Trophoblast cell (in vitro differentiated cells and primary cell): Measurements from ENCODE around the gene PPP1R14B.
A peak's percentile ranks its signal among the peaks of the same experiment; 100 is the strongest.

Experiments
- DNase-seq, 2 donors: peaks; one replicate each; pipeline ENCODE4 v3.0.0-alpha.2; 2016
- H2AFZ ChIP-seq: 2 replicates; pipeline ENCODE4 v1.6.1; 2013; ENCODE audit warnings: low read length, moderate library complexity, mild to moderate bottlenecking; ENCODE audit not compliant: insufficient read depth, poor library complexity
- H2AK5ac ChIP-seq: 2 replicates; pipeline ENCODE4 v1.6.1; 2013; ENCODE audit warnings: mild to moderate bottlenecking, low read length
- H2BK120ac ChIP-seq: 2 replicates; pipeline ENCODE4 v1.6.1; 2013; ENCODE audit warnings: low read length, mild to moderate bottlenecking, moderate library complexity; ENCODE audit not compliant: insufficient read depth, poor library complexity
- H2BK12ac ChIP-seq: 2 replicates; pipeline ENCODE4 v1.6.1; 2013; ENCODE audit warnings: mild to moderate bottlenecking, low read length, moderate library complexity
- H2BK5ac ChIP-seq: 2 replicates; pipeline ENCODE4 v1.6.1; 2013; ENCODE audit warnings: low read length, low read depth, moderate library complexity, mild to moderate bottlenecking; ENCODE audit not compliant: poor library complexity
- H3K14ac ChIP-seq: 2 replicates; pipeline ENCODE4 v1.6.1; 2013; ENCODE audit warnings: mild to moderate bottlenecking, low read length
- H3K18ac ChIP-seq: 2 replicates; pipeline ENCODE4 v1.6.1; 2013; ENCODE audit warnings: mild to moderate bottlenecking, low read length
- H3K23ac ChIP-seq: 2 replicates; pipeline ENCODE4 v1.6.1; 2013; ENCODE audit warnings: low read length
- H3K27ac ChIP-seq: 2 replicates; pipeline ENCODE4 v1.5.1; 2013; ENCODE audit warnings: low read depth, mild to moderate bottlenecking, inconsistent platforms, low read length, moderate library complexity
- H3K27me3 ChIP-seq: 2 replicates; pipeline ENCODE4 v1.6.1; 2013; ENCODE audit warnings: inconsistent platforms, mild to moderate bottlenecking, low read length, moderate library complexity; ENCODE audit not compliant: insufficient read depth
- H3K36me3 ChIP-seq, 2 experiments: 1 replicate in 1 of 2; 2 replicates in 1 of 2; pipeline ENCODE4 v1.6.1; 2013; ENCODE audit warnings: low read length in 2 of 2, mild to moderate bottlenecking in 2 of 2, moderate library complexity in 1 of 2; ENCODE audit not compliant: insufficient read depth in 2 of 2, control insufficient read depth in 1 of 2
- H3K4ac ChIP-seq: 2 replicates; pipeline ENCODE4 v1.6.1; 2013; ENCODE audit warnings: low read depth, mild to moderate bottlenecking, low read length, moderate library complexity
- H3K4me1 ChIP-seq, 2 experiments: 1 replicate in 1 of 2; 2 replicates in 1 of 2; pipeline ENCODE4 v1.6.1; 2013; ENCODE audit warnings: low read length in 2 of 2, mild to moderate bottlenecking in 2 of 2, moderate library complexity in 1 of 2; ENCODE audit not compliant: insufficient read depth in 2 of 2, control insufficient read depth in 1 of 2
- H3K4me2 ChIP-seq: 2 replicates; pipeline ENCODE4 v1.6.1; 2013; ENCODE audit warnings: inconsistent platforms, mild to moderate bottlenecking, low read length, moderate library complexity
- H3K4me3 ChIP-seq: 2 replicates; pipeline ENCODE4 v1.5.1; 2013; ENCODE audit warnings: mild to moderate bottlenecking, low read depth, low read length, inconsistent platforms
- H3K79me1 ChIP-seq: one replicate; pipeline ENCODE4 v1.6.1; 2013; ENCODE audit warnings: low read length
- H3K79me2 ChIP-seq: 2 replicates; pipeline ENCODE4 v1.6.1; 2013; ENCODE audit warnings: low read length, mild to moderate bottlenecking; ENCODE audit not compliant: control insufficient read depth, insufficient read depth, poor library complexity
- H3K9ac ChIP-seq: 2 replicates; pipeline ENCODE4 v1.6.1; 2013; ENCODE audit warnings: mild to moderate bottlenecking, low read length
- H3K9me3 ChIP-seq: 2 replicates; pipeline ENCODE4 v1.6.1; 2013; ENCODE audit warnings: low read depth, mild to moderate bottlenecking, control low read depth, inconsistent platforms, low read length; ENCODE audit not compliant: insufficient read depth
- H4K12ac ChIP-seq: 2 replicates; pipeline ENCODE4 v1.6.1; 2013; ENCODE audit warnings: low read depth, mild to moderate bottlenecking, low read length, moderate library complexity
- H4K8ac ChIP-seq: 2 replicates; pipeline ENCODE4 v1.6.1; 2013; ENCODE audit warnings: low read depth, mild to moderate bottlenecking, low read length, moderate library complexity
- H4K91ac ChIP-seq: one replicate; pipeline ENCODE4 v1.6.1; 2013; ENCODE audit warnings: low read depth, mild to moderate bottlenecking, low read length, moderate library complexity
- WGBS: extraction: QIAGEN DNeasy Blood & Tissue Kit; methylation state at CpG from one replicate; pipeline ENCODE4 v1.1.7; 2013; ENCODE audit warnings: missing lambda C conversion rate; ENCODE audit not compliant: insufficient read length, insufficient coverage; ENCODE audit errors: extremely low coverage; 5-methylcytosine and 5-hydroxymethylcytosine counted together

PPP1R14B gene

DNA sequence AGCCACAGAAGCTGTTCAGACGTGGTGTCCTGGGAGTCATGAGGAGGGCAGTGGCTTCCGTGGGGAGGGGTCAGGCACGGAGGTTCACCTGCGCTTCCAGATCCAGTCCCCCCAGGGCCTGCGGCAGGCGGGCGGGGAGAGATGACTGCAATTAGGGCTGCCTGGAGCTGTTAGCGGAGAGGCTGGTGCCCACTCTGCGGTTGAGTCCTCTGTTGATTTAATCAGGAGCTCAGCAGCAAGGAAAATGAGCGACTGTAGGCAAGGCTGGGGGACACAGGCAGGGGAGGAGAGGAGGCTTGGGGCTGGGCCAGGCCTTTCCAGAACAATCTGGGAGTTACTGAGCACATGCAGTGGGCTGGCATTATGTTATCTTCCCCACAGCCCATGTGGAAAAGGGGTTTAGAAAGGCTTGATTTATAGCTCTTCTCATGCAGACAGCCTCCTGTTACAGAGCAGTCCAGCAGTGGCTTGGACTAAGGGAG is 17.7 kb upstream of the PPP1R14B start:
- Histone ChIP-seq H2BK5ac (no peak overlapping the region), H3K14ac (no peak overlapping the region), H3K18ac (peak overlapping the region; percentile 55), H4K91ac (no peak overlapping the region), H2AK5ac (no peak overlapping the region), H3K9me3 (peaks cover 2% of the 10 kb centered on the region), H4K12ac (no peak overlapping the region), H3K27ac (no peak overlapping the region), H3K23ac (no peak overlapping the region), H2BK12ac (no peak overlapping the region), H3K4me3 (no peak overlapping the region), H2BK120ac (no peak overlapping the region), H3K27me3 (no peaks in the 10 kb centered on the region), H3K4me1 (peaks cover 37 to 42% of the 10 kb centered on the region in 2 experiments), H2AFZ (no peak overlapping the region), H3K9ac (no peak overlapping the region), H3K79me1 (peaks cover 24% of the 10 kb centered on the region), H3K4ac (no peak overlapping the region), H3K4me2 (no peak overlapping the region), H3K79me2 (peaks cover 2% of the 10 kb centered on the region), H3K36me3 (peaks cover 69 to 71% of the 10 kb centered on the region in 2 experiments), H4K8ac (no peak overlapping the region)
- WGBS, result no CpG with 5 or more reads among the region's 10 CpGs
- no peak for DNase-seq

DNA sequence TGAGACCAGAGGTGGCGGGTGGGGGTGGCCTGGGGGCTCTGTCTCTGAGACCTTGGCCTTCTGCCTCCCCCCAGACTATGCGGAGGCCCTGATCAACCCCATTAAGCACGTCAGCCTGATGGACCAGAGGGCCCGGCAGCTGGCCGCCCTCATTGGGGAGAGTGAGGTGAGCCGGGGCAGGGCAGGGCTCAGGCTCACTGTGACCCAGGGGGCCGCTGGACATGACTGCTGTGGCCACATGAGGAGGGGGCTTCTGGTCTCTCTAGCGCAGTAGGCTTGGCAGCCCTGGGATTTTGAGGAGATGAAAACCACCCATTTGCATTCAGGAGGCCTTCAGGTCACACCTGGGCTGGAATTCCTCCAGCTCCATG is 17.2 kb upstream of the PPP1R14B start:
- H2BK12ac ChIP-seq, result peak overlapping the region; percentile 8
- peaks cover 74 to 75% of the 10 kb centered on the region in 2 experiments for H3K36me3 ChIP-seq
- peak overlapping the region; percentile 31 for H3K4ac ChIP-seq
- no peak overlapping the region for H3K4me3 ChIP-seq
- peak overlapping the region; percentile 17 for H2BK5ac ChIP-seq
- H2AFZ ChIP-seq, result no peak overlapping the region
- peak overlapping the region; percentile 13 for H2AK5ac ChIP-seq
- no peaks in the 10 kb centered on the region for H3K79me2 ChIP-seq
- H2BK120ac ChIP-seq, result peak overlapping the region; percentile 21
- WGBS, result no CpG with 5 or more reads among the region's 8 CpGs
- no peak overlapping the region for H4K12ac ChIP-seq
- H3K18ac ChIP-seq, result peak overlapping the region; percentile 55
- no peak overlapping the region for H4K8ac ChIP-seq
- peaks cover 2% of the 10 kb centered on the region for H3K9me3 ChIP-seq
- no peak overlapping the region for H3K9ac ChIP-seq
- no peak overlapping the region for H3K23ac ChIP-seq
- DNase-seq, result no peak
- no peak overlapping the region for H3K14ac ChIP-seq
- no peaks in the 10 kb centered on the region for H3K27me3 ChIP-seq
- peaks cover 19% of the 10 kb centered on the region for H3K79me1 ChIP-seq
- no peak overlapping the region for H3K27ac ChIP-seq
- H3K4me2 ChIP-seq, result no peak overlapping the region
- H4K91ac ChIP-seq, result peak overlapping the region; percentile 25
- peaks cover 35 to 39% of the 10 kb centered on the region in 2 experiments for H3K4me1 ChIP-seq

DNA sequence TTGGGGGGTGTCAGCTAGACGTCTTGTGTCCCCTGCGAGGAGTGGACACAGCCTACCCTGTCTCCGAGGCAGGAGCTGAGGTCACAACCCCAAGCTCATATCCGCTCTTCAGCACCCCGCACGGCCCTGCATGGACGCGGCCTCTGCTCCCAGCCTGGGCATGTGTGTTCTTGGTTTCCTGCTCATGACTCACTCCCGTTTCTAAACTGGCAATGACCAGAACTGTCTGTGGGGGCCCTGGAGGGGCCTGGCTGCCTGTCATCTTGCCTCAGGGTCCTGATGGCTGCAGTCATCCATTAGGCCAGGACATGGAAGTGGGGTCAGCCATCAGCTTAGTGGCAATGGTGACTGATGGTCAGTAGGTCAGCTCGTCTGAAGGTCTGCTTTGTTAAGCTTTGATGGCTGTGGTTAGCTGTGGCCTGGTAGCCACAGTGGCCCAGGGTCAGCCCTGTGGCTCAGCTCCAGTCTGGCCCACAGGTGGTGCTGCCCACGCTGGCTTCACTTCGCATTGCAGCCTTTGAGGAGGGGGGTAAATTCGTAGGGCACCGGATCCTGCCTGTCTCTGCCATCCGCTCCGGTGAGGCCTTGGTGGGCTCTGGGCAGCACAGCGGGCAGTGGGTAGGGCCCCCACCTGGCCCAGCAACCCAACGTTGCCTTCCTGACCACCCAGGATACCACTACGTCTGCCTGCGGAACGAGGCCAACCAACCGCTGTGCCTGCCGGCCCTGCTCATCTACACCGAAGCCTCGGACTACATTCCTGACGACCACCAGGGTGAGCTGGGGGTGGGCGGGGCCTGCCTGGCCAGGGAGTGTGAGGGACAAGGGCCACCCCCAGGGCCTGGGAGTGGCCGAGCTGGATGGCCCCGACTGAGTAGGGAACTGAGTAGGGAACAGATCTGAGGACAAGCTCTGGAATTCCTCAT is 16.5 kb upstream of the PPP1R14B start:
- no peak overlapping the region for H2AFZ ChIP-seq
- peaks cover 14% of the 10 kb centered on the region for H3K79me1 ChIP-seq
- no peak overlapping the region for H3K23ac ChIP-seq
- H3K4me2 ChIP-seq, result no peak overlapping the region
- peak overlapping the region; percentile 59 for H3K27ac ChIP-seq
- peak overlapping the region; percentile 10 for H2AK5ac ChIP-seq
- peaks cover 4% of the 10 kb centered on the region for H3K9me3 ChIP-seq
- peak overlapping the region; percentile 13 for H4K8ac ChIP-seq
- peaks cover 28 to 33% of the 10 kb centered on the region in 2 experiments for H3K4me1 ChIP-seq
- H3K14ac ChIP-seq, result peak overlapping the region; percentile 15
- no peak overlapping the region for H3K4me3 ChIP-seq
- H2BK12ac ChIP-seq, result peak overlapping the region; percentile 24
- H2BK5ac ChIP-seq, result no peak overlapping the region
- peak overlapping the region; percentile 25 for H4K91ac ChIP-seq
- H2BK120ac ChIP-seq, result no peak overlapping the region
- H3K4ac ChIP-seq, result peak overlapping the region; percentile 1
- H3K27me3 ChIP-seq, result no peaks in the 10 kb centered on the region
- H4K12ac ChIP-seq, result no peak overlapping the region
- no peaks in the 10 kb centered on the region for H3K79me2 ChIP-seq
- DNase-seq, result no peak
- no peak overlapping the region for H3K9ac ChIP-seq
- WGBS, result no CpG with 5 or more reads among the region's 29 CpGs
- H3K18ac ChIP-seq, result peak overlapping the region; percentile 55
- peaks cover 78 to 81% of the 10 kb centered on the region in 2 experiments for H3K36me3 ChIP-seq

DNA sequence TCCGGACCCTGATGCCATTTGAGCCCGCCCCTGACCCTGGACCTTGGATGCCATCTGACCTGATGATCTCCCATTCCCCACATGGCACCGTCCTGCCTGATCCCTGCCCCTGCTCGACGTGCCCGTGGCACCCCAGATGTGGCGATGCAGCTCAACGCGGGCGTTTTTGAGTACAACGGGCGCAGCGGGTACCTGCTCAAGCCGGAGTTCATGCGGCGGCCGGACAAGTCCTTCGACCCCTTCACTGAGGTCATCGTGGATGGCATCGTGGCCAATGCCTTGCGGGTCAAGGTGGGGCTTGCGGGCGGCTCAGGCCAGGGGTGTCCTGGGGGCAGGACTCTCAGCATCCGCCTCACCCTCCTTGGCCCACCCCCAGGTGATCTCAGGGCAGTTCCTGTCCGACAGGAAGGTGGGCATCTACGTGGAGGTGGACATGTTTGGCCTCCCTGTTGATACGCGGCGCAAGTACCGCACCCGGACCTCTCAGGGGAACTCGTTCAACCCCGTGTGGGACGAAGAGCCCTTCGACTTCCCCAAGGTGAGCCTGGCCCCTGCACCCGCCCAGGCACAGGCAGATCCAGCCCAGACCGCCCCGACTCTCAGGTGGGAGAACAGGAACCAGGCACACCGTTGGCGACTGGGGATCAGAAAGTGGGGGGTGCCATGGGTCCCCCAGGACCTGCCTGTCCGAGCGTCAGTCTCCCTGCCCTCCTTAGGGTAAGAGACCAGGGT is 15.7 kb upstream of the PPP1R14B start:
- Histone ChIP-seq H4K12ac (no peak overlapping the region), H2BK12ac (peak overlapping the region; percentile 44), H3K4me2 (no peak overlapping the region), H2AFZ (no peak overlapping the region), H3K9ac (no peak overlapping the region), H3K4ac (no peak overlapping the region), H3K4me1 (peaks cover 23 to 28% of the 10 kb centered on the region in 2 experiments), H3K4me3 (no peak overlapping the region), H2BK5ac (no peak overlapping the region), H2BK120ac (no peak overlapping the region), H3K79me1 (peaks cover 14% of the 10 kb centered on the region), H3K79me2 (no peaks in the 10 kb centered on the region), H4K8ac (no peak overlapping the region), H3K36me3 (peaks cover 77 to 85% of the 10 kb centered on the region in 2 experiments), H3K9me3 (peaks cover 4% of the 10 kb centered on the region), H3K23ac (no peak overlapping the region), H3K27ac (peak overlapping the region; percentile 59), H2AK5ac (peak overlapping the region; percentile 42), H3K18ac (peak overlapping the region; percentile 31), H3K14ac (no peak overlapping the region), H4K91ac (peak overlapping the region; percentile 28), H3K27me3 (no peaks in the 10 kb centered on the region)
- DNase-seq, result no peak
- WGBS, result no CpG with 5 or more reads among the region's 42 CpGs
